ENCODE results near the gene HMGCLL1.

- TF ChIP-seq, protein P1, sequence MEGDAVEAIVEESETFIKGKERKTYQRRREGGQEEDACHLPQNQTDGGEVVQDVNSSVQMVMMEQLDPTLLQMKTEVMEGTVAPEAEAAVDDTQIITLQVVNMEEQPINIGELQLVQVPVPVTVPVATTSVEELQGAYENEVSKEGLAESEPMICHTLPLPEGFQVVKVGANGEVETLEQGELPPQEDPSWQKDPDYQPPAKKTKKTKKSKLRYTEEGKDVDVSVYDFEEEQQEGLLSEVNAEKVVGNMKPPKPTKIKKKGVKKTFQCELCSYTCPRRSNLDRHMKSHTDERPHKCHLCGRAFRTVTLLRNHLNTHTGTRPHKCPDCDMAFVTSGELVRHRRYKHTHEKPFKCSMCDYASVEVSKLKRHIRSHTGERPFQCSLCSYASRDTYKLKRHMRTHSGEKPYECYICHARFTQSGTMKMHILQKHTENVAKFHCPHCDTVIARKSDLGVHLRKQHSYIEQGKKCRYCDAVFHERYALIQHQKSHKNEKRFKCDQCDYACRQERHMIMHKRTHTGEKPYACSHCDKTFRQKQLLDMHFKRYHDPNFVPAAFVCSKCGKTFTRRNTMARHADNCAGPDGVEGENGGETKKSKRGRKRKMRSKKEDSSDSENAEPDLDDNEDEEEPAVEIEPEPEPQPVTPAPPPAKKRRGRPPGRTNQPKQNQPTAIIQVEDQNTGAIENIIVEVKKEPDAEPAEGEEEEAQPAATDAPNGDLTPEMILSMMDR (IDR thresholded peaks at IDR 0.05): no peak
- TF ChIP-seq POLR2A (IDR thresholded peaks at IDR 0.05): no peak
Measured at GRCh38 chr6:55490871-55491270, 88.1 kb downstream of the HMGCLL1 start.

All from uterus (tissue), 2 donors.